HG03460 (cell line): ENCODE results near the gene TRPC1.
"Not testable (repeated sequence)": the region's sequence is repeated elsewhere in the genome, so short reads cannot be mapped to it uniquely, and the experiment has no call there.

Experiments used
- ATAC-seq: cut with Tn5 transposase; IDR thresholded peaks from one replicate; pipeline ENCODE4 v1.9.1; 2021; ENCODE audit not compliant: unreplicated experiment

The TRPC1 gene

DNA sequence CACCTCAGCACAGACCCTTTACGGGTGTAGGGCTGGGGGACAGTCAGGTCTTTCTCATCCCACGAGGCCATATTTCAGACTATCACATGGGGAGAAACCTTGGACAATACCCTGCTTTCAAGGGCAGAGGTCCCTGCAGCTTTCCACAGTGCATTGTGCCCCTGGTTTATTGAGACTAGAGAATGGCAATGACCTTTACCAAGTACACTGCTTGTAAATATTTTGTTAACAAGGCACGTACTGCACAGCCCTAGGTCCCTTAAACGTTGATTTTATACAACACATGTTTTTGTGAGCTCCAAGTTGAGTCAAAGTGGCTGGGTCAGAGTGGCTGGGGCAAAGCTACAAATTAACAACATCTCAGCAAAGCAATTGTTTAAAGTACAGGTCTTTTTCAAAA lies 28.8 kb downstream of the TRPC1 start:
- not testable (repeated sequence) for ATAC-seq

DNA sequence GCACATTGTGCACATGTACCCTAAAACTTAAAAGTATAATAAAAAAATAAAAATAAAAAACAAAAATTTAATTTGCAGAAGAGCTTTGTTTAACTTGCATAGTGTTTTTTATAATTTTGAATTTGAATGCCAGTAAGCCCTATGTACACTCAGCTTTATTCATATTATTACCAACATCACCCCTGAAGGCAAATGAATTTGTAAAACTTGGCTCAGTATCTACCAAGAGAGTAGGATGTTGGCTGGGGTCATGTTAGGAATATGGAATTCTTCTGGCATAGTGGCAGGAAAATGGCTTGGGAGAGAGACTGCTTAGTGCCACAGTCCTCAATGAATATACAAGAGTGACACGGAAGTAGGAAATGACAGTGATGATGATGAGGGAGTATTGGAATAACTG lies 30.7 kb downstream of the TRPC1 start:
- no peak for ATAC-seq

DNA sequence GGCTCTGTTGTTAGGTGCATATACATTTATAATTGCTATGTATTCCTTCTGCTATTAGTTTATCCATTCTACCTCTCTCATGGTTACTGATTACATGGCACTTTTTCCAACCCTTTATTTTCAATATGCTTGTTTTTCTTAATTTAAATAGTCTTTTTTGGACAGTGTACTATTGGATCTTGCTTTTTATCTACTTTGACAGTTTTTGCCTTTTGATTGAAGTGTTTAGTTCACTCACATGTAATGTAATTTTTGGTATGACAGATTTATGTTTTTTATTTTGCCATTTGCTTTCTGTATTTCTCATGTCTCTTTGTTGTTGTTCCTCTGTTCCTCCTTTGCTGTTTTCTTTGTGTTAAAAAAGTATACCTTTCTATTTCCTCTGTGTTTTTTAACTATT lies 44.5 kb downstream of the TRPC1 start:
- ATAC-seq: no peak

DNA sequence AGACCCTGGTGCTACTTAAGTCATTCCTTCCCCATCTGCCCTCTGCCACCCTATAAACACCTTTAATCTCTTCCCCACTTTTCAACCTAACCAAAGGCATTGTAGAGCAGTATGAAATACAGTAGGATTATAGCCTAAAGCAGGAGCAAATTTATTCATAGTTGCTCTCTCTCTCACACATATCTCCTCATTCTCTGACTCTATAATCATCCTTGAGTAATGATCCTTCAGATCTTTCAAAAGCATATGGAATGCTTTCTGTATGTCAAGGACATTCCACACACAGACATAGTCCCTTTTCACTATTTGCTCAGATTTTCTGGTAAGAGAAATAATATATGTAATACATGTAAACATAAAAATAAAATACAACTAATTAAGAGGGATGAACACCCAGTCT lies 54.1 kb downstream of the TRPC1 start:
- no peak for ATAC-seq

DNA sequence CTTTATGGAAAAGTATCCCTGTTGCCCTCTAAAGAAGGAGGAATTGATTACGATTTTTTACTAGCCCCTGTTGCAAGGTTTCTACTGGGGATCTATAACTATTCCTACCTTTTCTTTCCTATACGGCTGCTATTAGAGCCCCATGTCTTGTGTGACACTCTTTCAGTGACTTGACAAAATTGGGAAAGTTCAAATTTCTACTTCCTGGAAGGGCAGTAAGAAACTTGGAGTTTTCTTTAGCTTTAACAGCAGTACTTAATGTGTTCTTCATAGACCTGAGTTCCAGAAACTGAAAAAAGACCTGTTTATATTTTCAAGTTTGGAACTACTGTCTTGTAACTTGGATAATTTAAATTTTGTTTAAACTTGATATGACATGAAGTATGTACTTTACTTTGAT lies 54.7 kb downstream of the TRPC1 start:
- ATAC-seq: no peak

DNA sequence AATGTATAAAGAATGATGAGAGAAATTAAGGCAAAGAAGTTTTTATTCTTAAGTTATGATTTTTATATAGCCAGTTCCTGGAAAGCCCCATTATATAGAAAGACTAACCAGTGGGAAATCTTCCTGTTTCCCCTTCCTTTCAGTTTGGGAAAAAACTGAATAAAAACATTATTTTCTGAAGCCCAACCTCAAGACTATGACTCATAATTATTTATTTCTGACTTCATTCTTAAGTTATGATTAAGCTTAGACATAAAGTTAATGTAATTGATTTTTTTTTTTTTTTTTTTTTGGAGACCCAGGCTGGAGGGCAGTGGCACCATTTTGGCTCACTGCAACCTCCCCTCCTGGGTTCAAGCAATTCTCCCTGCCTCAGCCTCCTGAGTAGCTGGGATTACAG lies 55.8 kb downstream of the TRPC1 start:
- no peak for ATAC-seq

DNA sequence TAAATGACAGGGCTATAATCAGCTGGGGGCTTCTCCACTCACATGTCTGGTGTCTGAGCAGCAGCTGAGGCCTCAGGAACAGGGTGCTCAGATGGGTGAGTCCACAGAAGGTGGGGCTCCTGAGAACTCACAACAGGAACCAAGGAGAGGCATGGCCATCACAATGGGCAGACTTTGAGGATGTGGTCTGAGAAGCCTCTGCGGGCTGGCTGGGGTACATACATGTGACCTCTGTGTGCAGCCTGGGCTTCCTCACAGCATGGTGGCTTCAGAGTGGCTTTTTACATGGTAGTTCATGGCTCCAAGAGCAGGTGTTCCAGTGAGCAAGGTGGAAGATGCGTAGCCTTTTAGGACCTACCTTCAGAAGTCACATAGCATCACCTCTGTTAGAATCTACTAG lies 58.8 kb downstream of the TRPC1 start:
- no peak for ATAC-seq

DNA sequence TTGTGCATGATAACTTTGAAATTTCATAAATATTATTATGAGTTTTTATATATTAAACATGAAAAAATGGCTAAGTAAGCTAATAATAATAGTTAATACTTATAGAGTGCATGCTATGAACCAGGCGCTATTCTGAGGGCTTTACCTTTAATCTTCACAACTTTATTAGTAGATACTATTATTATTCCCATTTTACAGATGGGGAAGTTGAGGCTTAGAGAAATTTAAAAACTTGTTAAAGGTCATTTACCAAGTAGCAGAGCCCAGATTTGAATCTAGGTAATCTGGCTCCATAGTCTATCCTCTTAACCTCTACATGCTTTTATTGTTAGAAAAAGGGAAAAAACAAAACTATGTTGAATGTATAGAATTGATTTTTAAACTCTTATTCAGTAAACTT lies 60.4 kb downstream of the TRPC1 start:
- no peak for ATAC-seq

DNA sequence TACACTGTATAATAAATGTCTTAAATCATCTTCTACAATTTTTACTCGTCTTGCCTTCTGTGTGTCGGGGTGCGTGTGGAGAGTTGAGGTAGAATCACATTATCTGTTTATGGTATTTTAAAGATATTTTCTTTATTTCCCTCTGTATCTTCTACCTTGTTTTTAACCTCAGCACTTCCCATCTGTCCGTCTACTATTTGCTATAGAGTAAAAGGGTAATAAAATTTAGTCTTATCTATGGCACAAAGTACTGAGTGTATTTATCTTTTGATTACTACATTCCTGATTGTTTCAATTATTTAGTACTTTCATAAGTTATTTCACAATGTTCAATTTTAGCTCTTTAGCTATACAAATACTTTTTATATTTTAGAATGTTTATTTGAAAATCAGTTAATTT lies 62.2 kb downstream of the TRPC1 start:
- ATAC-seq: no peak

DNA sequence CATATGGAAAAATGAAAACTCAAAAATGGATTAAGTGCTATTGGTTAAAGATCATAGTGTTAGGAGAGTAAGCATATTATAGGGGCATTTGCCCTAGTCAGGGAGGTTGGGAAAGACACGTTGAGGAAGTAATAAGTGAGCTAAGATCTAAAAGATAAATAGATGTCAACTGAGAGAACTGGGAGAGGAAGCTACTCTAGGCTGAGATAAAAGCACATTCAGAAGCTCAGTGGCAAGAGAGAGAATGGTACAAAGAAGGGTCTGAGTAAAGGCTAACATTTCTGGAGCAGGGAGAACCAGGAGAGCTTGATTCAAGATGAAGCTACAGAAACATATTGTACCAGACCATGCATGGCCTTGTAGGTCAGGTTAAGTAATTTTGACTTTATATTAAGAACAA lies 63.9 kb downstream of the TRPC1 start:
- no peak for ATAC-seq

DNA sequence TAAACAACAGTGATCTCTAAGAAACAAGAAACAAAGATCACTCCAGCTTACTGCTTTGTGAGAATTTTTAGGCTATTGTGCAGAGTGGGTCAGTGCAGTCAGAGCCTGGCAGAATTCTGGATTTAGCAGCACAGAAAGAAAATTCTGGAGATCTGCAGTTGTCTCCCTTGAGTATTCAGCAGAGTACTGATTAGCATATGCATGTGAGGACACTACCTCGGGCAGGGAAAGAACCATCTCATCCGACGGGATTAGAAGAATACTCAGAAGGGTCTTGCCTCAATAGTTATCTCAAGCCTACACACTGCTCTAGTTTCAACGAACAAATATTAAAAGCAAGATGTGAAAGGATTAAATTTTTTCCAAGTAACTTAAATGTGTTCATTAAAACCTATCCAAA lies 70.7 kb downstream of the TRPC1 start:
- ATAC-seq: no peak

DNA sequence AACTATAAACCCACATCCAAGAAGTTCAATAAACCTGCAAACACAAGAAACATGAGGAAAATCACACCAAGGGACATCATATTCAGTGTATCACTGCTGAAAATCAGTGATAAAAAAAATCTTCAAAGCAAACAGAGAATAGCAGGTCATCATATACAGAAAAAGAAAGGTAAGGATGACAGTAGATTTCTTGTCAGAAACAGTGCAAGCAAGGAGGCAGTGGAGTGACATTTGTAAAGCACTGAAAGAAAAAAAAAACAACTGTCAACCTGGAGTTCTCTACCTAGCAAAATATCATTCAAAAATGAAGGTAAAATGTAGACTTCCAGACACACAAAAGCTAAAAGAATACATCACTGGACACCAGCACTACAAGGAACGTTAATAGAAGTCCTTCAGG lies 71.5 kb downstream of the TRPC1 start:
- ATAC-seq: no peak

DNA sequence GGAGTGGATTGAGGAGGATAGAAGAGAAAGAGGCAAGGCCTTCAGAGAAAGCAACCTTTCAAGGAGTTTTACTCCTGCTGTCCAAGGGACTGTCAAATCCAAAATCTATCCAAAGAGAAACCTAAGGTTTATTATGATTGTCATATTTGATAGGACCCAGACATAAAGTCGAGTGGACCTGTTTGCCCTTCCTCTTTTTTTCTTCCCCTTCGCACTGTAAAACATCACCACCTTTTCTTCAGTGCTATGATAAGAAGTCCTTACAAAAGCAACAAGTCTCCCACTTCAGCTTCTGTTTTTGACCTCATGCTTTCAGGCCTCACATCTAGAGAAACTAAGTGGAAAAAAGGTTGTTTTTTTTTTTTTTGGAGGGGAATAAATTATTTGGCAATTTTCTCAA lies 73.0 kb downstream of the TRPC1 start:
- ATAC-seq: no peak

DNA sequence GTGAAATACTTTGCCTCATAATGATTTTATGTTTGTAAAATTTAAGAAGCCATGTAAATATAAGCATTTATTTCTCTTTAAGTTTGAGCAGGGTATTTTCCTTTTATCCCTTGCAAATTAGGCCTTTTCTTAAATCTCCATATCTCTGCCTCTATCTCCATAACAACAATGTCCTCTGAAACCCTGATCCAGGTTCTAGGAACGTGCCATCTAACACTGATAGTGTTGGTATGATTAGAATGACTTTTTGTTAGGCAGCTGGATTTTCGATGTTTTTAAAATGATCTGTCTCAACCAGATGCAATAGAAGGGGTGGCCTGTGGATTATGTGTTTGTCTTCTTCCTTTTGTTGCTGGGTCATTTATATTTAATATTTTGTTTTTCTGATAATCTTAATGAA lies 77.9 kb downstream of the TRPC1 start:
- ATAC-seq: no peak

DNA sequence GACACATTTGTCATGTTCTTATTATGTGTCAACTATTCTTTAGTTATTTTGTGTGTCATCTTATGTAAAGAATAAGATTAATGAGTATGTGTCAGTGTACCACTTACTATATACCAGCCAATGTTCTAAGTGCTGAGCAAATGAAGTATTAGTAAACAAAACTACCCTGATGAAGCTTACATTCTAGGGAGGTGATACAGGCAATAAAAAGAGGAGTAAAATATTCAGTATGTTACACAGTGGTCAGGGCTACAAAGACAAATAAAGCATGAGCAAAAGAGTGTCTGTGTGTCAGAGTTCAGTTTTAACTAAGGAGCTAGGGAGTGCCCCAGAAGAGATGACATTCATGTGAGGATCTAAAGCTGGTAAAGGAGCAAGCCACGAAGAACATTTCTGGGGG lies 79.1 kb downstream of the TRPC1 start:
- no peak for ATAC-seq

DNA sequence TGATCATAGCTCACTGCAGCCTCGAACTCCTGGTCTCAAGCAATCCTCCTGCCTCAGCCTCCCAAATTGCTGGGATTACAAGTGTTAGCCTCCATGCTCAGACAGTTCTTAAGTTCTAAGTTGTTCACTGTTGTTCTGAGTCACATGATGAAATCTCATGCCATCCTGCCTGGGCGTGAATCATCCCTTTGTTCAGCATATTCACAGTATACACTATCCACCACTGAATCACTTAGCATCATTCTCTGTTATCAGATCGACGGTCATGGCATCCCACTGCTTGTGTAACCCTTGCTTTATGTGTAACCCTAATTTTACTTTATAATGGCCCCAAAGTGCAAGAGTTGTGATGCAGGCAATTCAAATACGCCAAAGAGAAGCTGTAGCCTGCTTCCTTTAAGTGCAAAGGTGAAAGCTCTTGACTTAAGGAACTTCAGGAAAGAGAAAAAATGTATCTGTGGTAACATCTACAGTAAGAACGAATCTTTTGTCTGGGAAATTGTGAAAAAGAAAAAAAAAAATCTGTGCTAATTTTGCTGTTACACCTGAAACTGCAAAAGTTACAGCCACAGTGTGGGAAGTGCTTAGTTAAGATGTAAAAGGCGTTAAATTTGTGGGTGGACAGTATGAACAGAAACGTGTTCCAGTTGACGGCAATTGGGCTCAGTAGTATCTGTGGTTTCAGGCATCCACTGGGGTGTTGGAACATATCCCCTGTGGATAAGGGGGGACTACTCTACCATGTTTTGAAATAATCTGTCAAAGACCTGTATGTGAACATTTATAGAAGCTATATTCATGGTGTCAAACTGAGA lies 84.5 kb downstream of the TRPC1 start:
- no peak for ATAC-seq

DNA sequence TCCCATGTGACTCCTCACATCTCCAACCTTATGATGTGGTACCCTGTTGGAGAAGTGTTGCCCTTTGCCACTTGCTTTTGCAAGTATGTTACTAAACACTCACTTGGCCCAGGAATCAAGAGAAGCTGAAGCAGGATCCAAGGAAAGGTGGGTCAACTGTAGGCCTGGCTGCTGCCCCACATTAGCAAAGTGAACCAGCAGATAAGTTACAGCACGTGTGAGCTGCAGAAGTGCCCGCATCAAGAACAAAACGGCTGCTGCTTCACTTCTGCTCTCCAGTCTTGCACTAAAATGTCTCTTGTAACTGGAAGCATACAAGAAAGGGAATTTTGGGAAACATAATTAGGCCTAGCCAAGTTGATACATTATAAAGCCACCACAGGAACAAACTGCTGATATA lies 85.4 kb downstream of the TRPC1 start:
- no peak for ATAC-seq

DNA sequence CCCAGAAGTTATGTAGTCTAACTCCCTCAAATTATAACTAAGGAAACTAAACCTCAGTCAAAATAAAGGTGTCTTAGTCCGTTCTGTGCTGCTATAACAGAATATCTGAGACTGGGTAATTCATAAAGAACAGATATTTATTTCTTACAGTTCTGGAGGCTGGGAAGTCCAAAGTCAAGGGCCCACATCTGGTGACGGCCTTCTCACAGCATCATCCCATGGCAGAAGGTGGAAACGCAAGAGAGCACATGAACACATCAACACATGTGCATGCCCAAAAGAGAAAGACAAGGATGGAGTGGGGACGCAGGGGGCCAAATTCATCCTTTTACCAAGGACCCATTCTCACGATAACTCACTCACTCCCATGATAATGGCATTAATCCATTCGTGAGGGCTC lies 92.0 kb downstream of the TRPC1 start:
- ATAC-seq: no peak

DNA sequence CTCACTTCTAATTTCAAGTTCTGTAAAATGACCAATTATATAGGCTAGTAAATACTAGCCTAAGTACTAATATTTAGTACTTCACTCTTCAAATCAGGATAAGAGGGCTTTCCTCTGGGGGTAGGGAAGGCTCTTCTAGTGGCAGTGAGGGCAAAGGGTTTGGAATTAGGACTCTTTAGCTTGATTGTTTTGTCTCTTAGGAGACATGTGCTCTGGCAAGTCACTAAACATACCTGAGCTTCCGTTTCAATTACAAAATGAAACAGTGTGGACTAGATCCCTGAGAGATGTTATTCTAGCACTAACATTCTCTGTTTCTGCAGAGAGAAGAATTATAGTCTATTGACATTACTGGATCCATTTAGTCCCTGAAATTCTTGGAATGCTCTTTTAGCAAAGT lies 93.5 kb downstream of the TRPC1 start:
- ATAC-seq: no peak

DNA sequence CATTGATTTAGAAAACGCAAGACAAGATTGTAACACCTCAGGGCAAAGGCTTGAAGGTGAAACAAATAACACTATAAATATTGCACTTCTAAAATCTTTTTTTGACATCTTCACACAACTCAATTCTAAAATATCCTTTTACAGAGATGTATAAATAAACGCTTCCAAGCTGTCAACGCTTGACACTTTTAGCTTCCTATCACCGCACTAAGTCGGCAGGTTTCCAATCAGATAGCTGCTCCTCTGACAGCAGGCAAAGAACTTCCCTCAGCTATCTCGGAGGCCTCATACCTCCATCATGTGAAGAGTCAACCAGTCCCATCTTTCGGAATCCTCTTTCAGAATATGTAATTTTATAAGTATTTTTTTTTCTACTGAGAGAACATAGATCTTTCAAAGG lies 94.1 kb downstream of the TRPC1 start:
- ATAC-seq: no peak

DNA sequence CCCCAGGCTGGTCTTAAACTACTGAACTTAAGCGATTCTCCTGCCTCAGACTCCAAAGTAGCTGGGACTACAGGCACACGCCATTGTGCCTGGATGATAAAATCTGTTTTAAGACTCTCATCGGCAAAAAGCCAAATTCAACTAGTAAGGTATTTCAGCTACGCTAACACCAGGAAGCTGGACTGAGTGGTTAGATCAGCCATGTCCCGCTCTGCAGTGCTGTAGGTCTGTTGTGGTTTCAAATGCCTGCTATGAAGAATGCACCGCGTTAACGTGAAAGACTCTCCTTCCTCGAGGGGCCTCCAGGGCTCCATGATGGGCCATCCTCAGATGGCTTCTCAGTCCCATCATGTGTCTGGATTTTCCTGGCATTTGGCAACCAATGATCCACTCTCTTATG lies 94.8 kb downstream of the TRPC1 start:
- no peak for ATAC-seq

DNA sequence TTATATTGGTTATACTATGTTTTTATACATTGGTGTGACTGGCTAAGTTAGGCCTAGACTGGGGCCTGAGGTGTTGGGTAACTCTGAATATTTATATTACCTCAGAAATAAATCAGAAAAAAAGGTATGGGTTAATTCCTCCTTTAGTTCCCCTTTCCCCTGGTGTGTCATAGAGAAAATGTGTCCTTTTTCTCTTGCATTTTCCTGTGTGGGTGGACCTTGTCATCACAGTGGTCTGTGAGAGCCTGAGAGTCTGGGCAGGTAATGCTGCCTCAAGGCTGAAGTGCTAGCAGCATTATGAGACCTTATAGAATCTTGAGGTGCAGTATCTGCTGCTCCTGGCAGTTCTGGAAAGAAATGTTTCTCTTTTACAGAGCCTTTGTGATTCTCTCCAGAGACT lies 95.3 kb downstream of the TRPC1 start:
- ATAC-seq: no peak

DNA sequence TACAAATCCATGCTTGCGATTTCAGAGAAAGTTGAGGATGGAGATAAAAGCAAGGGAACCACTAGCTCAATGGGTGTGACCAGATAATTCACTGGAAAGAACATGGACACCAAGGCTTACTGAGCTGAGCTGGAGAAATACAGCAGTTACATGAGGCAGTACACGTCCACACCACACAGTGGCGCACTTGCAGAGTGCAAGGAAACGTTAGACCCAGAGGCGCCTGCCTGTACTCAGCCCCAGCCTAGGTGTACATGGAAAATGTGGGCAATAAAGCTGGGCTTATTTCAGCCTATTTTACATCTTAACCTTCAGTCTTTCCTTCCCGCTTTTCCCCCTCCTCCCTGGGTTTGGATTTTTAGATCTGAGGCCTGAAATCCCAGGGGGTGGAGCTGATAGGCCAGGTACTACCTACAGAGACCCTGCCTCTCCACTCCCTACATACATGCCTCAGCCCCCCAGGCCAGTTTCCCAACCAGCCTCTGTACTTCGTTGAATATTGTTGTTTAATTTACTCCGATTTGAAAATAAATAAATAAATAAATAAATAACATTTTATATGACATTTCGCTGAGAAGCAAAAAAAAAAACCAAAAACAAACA lies 105.0 kb downstream of the TRPC1 start:
- peak; percentile 94 for ATAC-seq
